IMR-90 (cell line): Measurements from ENCODE around the gene KRT7. TPM values are rescaled to one million over a fixed set of nuclear protein-coding genes. Genes with fewer than 3 reads are reported as not detected.

Experiments
- ATAC-seq: fragments of 200-7000 bp; cut with Tn5 transposase; 2 replicates; pipeline ENCODE4 v1.9.1; 2020; ENCODE audit warnings: low read depth, mild to moderate bottlenecking, moderate library complexity
- BruUV-seq: library from RNA; stranded (reverse); fragments of 400-500 nt; replicated peaks from 2 replicates; lab custom pipeline; 2021; lab: Mats Ljungman, UMichigan
- CTCF ChIA-PET: fragments of 300-600 bp; formaldehyde crosslinking; extraction: SDS; loops from one replicate; lab custom pipeline; 2021; ENCODE audit warnings: antibody characterized with exemption; lab: Yijun Ruan, JAX
- POLR2A ChIA-PET: fragments of 300-600 bp; sonication (Branson Sonifier 250); formaldehyde crosslinking; loops from one replicate; lab custom pipeline; 2022; ENCODE audit warnings: antibody characterized with exemption; ENCODE audit not compliant: unreplicated experiment; lab: Charles Lee
- DNase-seq: peaks from one replicate; pipeline ENCODE4 v3.0.0; 2013
- H2AFZ ChIP-seq: replicated peaks from 2 replicates; pipeline ENCODE3; 2013; ENCODE audit warnings: low read length, mild to moderate bottlenecking; ENCODE audit not compliant: poor library complexity
- H2AK5ac ChIP-seq: 2 replicates; pipeline ENCODE4 v1.6.1; 2013; ENCODE audit warnings: low read depth, low read length, inconsistent platforms
- H2AK9ac ChIP-seq: replicated peaks from 2 replicates; pipeline ENCODE3; 2013; ENCODE audit warnings: mild to moderate bottlenecking, low read depth, low read length, moderate library complexity; ENCODE audit not compliant: poor library complexity
- H2BK120ac ChIP-seq: 2 replicates; pipeline ENCODE4 v1.6.1; 2013; ENCODE audit warnings: low read depth, low read length, inconsistent platforms
- H2BK15ac ChIP-seq: 3 replicates; pipeline ENCODE4 v1.6.1; 2013; ENCODE audit warnings: low read depth, low read length, inconsistent platforms
- H2BK20ac ChIP-seq: 2 replicates; pipeline ENCODE4 v1.6.1; 2013; ENCODE audit warnings: low read depth, mild to moderate bottlenecking, inconsistent platforms, low read length, moderate library complexity
- H2BK5ac ChIP-seq: 2 replicates; pipeline ENCODE4 v1.6.1; 2013; ENCODE audit warnings: mild to moderate bottlenecking, low read depth, low read length, inconsistent platforms; ENCODE audit not compliant: poor library complexity, severe bottlenecking
- H3K14ac ChIP-seq: replicated peaks from 2 replicates; pipeline ENCODE4 v1.6.1; 2013; ENCODE audit warnings: low read depth, low read length, inconsistent platforms
- H3K18ac ChIP-seq: 2 replicates; pipeline ENCODE4 v1.6.1; 2013; ENCODE audit warnings: low read depth, low read length, control low read depth
- H3K23ac ChIP-seq: 2 replicates; pipeline ENCODE4 v1.6.1; 2013; ENCODE audit warnings: low read depth, low read length, inconsistent platforms
- H3K27ac ChIP-seq: 2 replicates; pipeline ENCODE4 v1.5.1; 2013; ENCODE audit warnings: mild to moderate bottlenecking, control low read depth, low read length; ENCODE audit not compliant: insufficient read depth
- H3K27me3 ChIP-seq: 2 replicates; pipeline ENCODE4 v1.6.1; 2013; ENCODE audit warnings: low read length; ENCODE audit not compliant: control insufficient read depth, insufficient read depth
- H3K36me3 ChIP-seq: 2 replicates; pipeline ENCODE4 v1.6.1; 2013; ENCODE audit warnings: low read length, mixed read lengths; ENCODE audit not compliant: control insufficient read depth, insufficient read depth
- H3K4ac ChIP-seq: 2 replicates; pipeline ENCODE4 v1.6.1; 2013; ENCODE audit warnings: low read depth, low read length, inconsistent platforms
- H3K4me1 ChIP-seq: 2 replicates; pipeline ENCODE4 v1.6.1; 2013; ENCODE audit warnings: low read length, mixed read lengths; ENCODE audit not compliant: control insufficient read depth, insufficient read depth
- H3K4me2 ChIP-seq: 2 replicates; pipeline ENCODE4 v1.6.1; 2013; ENCODE audit warnings: low read depth, mild to moderate bottlenecking, control low read depth, low read length, moderate library complexity
- H3K4me3 ChIP-seq: 2 replicates; pipeline ENCODE4 v1.5.1; 2013; ENCODE audit warnings: low read depth, mild to moderate bottlenecking, control low read depth, low read length, moderate library complexity; ENCODE audit not compliant: insufficient read depth
- H3K56ac ChIP-seq: 2 replicates; pipeline ENCODE4 v1.6.1; 2013; ENCODE audit warnings: low read length, inconsistent platforms; ENCODE audit not compliant: insufficient read depth; ENCODE audit errors: extremely low read depth
- H3K79me1 ChIP-seq, 2 experiments: 2 replicates each; pipeline ENCODE4 v1.6.1; 2013; ENCODE audit warnings: low read length in 2 of 2, inconsistent platforms in 1 of 2, low read depth in 1 of 2
- H3K9ac ChIP-seq: 2 replicates; pipeline ENCODE4 v1.6.1; 2013; ENCODE audit warnings: low read depth, low read length, control low read depth
- H3K9me1 ChIP-seq: 2 replicates; pipeline ENCODE4 v1.6.1; 2013; ENCODE audit warnings: low read length, inconsistent platforms; ENCODE audit not compliant: insufficient read depth
- H3K9me3 ChIP-seq: 2 replicates; pipeline ENCODE4 v1.6.1; 2013; ENCODE audit warnings: low read length; ENCODE audit not compliant: control insufficient read depth, insufficient read depth
- H4K20me1 ChIP-seq: 2 replicates; pipeline ENCODE4 v1.6.1; 2013; ENCODE audit warnings: low read length, inconsistent platforms; ENCODE audit not compliant: insufficient read depth
- H4K5ac ChIP-seq: 2 replicates; pipeline ENCODE4 v1.6.1; 2013; ENCODE audit warnings: mild to moderate bottlenecking, low read depth, low read length, control low read depth
- H4K8ac ChIP-seq, 2 experiments: 2 replicates each; pipeline ENCODE4 v1.6.1; 2013; ENCODE audit warnings: low read depth in 2 of 2, low read length in 2 of 2, control low read depth in 1 of 2, inconsistent platforms in 1 of 2
- H4K91ac ChIP-seq: 2 replicates; pipeline ENCODE4 v1.6.1; 2013; ENCODE audit warnings: low read depth, low read length, inconsistent platforms; ENCODE audit not compliant: insufficient read depth
- FOS ChIP-seq: fragments of 150-350 bp; IDR thresholded peaks from 2 replicates; pipeline ENCODE4 v1.6.1; 2016; ENCODE audit warnings: low read depth, low read length
- POLR2A ChIP-seq: IDR thresholded peaks from 2 replicates; pipeline ENCODE4 v1.6.1; 2012; ENCODE audit warnings: mild to moderate bottlenecking, low read depth, low read length
- SMC3 ChIP-seq: fragments of 150-350 bp; IDR thresholded peaks from 2 replicates; pipeline ENCODE4 v1.6.1; 2016; ENCODE audit warnings: low read depth, mild to moderate bottlenecking, antibody characterized with exemption, low read length, moderate library complexity
- WGBS, 2 experiments: methylation state at CpG; one replicate each; pipeline versions ENCODE4 v1.1.5 to v1.1.7; 2013; ENCODE audit warnings: missing lambda C conversion rate in 2 of 2; ENCODE audit not compliant: insufficient read length in 1 of 2; ENCODE audit errors: extremely low coverage in 2 of 2; 5-methylcytosine and 5-hydroxymethylcytosine counted together
- dilution Hi-C: fragments of 300-500 bp; cut with HindIII; formaldehyde crosslinking; loops from one replicate; pipeline ENCODE4 v1.14.3; 2018; ENCODE audit warnings: low sequenced_read_pairs; ENCODE audit not compliant: unreplicated experiment
- in situ Hi-C: fragments of 300-500 bp; cut with MboI; formaldehyde crosslinking; loops from 3 replicates; pipeline ENCODE4 v1.14.3; 2019; ENCODE audit warnings: low sequenced_read_pairs, inconsistent platforms, mixed read lengths
- intact Hi-C: fragments of 100-400 bp; cut with micrococcal nuclease; formaldehyde crosslinking; loops from 2 replicates; pipeline ENCODE4 v1.10.0; 2022
- polyA plus RNA-seq, 3 experiments: library from polyadenylated mRNA; depleted of rRNA; stranded (reverse); fragments of >200 nt; gene quantifications; 2 replicates each; pipeline ENCODE4 v1.2.3, GENCODE V29; 2012; ENCODE audit warnings: low replicate concordance in 1 of 3
- total RNA-seq: library from RNA; depleted of rRNA; stranded (reverse); fragments of >200 nt; gene quantifications from 2 replicates; pipeline ENCODE4 v1.2.3, GENCODE V29; 2012
- TF ChIP-seq, protein P1 (sequence below): conservative IDR thresholded peaks from 2 replicates; pipeline ENCODE4 v1.5.1; 2012; ENCODE audit warnings: mild to moderate bottlenecking, low read depth, low read length, improper control_type of control experiment

Gene KRT7
- total and polyA plus RNA-seq, 2 of the 4 experiments (the other 2 are of a cell fraction) = 0.54 to 1.7 TPM

DNA sequence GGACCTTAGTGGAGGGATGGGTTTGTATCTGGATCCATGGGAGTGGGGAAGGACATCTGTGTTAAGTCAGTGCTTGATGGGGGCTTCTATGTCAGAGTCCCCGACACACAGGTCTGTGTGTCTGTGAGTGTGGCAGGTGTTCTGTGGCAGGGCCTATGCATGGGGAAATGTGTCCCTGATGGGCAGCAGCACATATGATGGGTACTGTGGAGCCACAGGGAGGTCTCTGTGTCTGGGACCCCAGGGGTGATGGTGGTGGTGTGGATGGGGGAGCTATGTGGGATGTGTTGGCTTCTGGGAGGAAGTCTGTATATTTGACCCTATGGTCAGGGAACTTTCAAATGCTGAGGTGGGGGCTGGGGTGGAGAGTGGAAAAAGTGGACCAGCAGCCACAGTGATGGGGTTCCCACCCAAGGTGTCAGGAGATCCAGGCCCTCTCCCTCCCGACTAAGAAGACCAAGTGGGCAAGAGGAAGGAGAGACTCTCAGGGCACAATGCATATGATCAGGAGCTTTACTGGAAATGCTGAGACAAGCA lies 16.5 kb downstream of the KRT7 start:
- H2BK15ac ChIP-seq = no peak overlapping the region
- no peak overlapping the region for H3K27ac ChIP-seq
- CTCF ChIA-PET = no interaction called here
- no peak overlapping the region for H3K14ac ChIP-seq
- no peak for TF ChIP-seq POLR2A
- no peak for TF ChIP-seq SMC3
- TF ChIP-seq FOS = no peak
- TF ChIP-seq, protein P1, sequence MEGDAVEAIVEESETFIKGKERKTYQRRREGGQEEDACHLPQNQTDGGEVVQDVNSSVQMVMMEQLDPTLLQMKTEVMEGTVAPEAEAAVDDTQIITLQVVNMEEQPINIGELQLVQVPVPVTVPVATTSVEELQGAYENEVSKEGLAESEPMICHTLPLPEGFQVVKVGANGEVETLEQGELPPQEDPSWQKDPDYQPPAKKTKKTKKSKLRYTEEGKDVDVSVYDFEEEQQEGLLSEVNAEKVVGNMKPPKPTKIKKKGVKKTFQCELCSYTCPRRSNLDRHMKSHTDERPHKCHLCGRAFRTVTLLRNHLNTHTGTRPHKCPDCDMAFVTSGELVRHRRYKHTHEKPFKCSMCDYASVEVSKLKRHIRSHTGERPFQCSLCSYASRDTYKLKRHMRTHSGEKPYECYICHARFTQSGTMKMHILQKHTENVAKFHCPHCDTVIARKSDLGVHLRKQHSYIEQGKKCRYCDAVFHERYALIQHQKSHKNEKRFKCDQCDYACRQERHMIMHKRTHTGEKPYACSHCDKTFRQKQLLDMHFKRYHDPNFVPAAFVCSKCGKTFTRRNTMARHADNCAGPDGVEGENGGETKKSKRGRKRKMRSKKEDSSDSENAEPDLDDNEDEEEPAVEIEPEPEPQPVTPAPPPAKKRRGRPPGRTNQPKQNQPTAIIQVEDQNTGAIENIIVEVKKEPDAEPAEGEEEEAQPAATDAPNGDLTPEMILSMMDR = no peak
- no peak overlapping the region for H3K18ac ChIP-seq
- POLR2A ChIA-PET = no interaction called here
- H3K27me3 ChIP-seq = no peaks in the 10 kb centered on the region; the same call in 1 of the 2 replicates
- dilution Hi-C loops = no loop called here
- no peak overlapping the region for H3K4me2 ChIP-seq
- H2BK20ac ChIP-seq = no peak overlapping the region
- H3K23ac ChIP-seq = no peak overlapping the region
- no peak overlapping the region for H2BK5ac ChIP-seq
- no peaks in the 10 kb centered on the region for H3K36me3 ChIP-seq
- H3K56ac ChIP-seq = no peak overlapping the region
- H3K9me1 ChIP-seq = peaks cover 9% of the 10 kb centered on the region
- BruUV-seq = no TSS peak
- H2BK120ac ChIP-seq = no peak overlapping the region
- no peak for ATAC-seq
- intact Hi-C loops = no loop called here
- H4K20me1 ChIP-seq = no peaks in the 10 kb centered on the region
- no peak overlapping the region for H4K91ac ChIP-seq
- H2AFZ ChIP-seq = no peak overlapping the region
- no peaks in the 10 kb centered on the region for H3K9me3 ChIP-seq
- H2AK5ac ChIP-seq = no peak overlapping the region
- in situ Hi-C loops = no loop called here
- no peak overlapping the region for H4K8ac ChIP-seq
- WGBS, 2 experiments = no CpG with 5 or more reads among the region's 2 CpGs
- peaks cover 13% of the 10 kb centered on the region for H3K4me1 ChIP-seq
- no peaks in the 10 kb centered on the region for H3K79me1 ChIP-seq
- no peak for DNase-seq
- H3K9ac ChIP-seq = no peak overlapping the region
- H4K5ac ChIP-seq = no peak overlapping the region
- peak overlapping the region; percentile 13 for H2AK9ac ChIP-seq
- no peak overlapping the region for H3K4me3 ChIP-seq
- H3K4ac ChIP-seq = peak overlapping the region; percentile 19; the same call in 1 of the 2 replicates
